GM12892 (cell line): ENCODE results near the gene GSG1L.

Experiments
- POLR2A ChIP-seq: IDR thresholded peaks from 2 replicates; pipeline ENCODE4 v1.6.1; 2011; ENCODE audit warnings: low read depth, low read length, control low read depth
- POLR2AphosphoS5 ChIP-seq: IDR thresholded peaks from 2 replicates; pipeline ENCODE4 v1.6.1; 2011; ENCODE audit warnings: low read depth, low read length, control low read depth

DNA sequence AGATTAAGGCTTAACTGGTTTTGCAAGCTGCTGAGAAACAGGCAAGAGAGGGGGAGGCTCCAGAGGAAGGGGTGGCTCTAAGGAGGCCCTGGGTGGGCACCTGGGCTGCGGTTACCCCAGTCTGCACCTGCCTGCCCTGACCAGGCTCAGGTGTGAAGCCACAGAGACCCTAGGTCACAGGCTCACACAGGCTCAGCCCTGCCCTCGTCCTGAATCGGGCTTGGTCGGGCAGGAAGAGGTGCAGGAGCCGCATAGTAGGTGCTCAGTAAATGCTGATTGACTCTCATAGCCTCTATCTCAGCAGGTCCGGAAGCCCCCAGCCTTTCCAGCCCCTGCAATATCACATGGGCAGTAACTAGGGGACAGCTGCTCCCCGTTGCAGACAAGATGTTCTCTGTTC is 203.4 kb downstream of the GSG1L start:
- TF ChIP-seq POLR2AphosphoS5 (no peak), POLR2A (no peak)
